Stimulated activated CD4-positive, alpha-beta T cell treated with anti-CD3 and anti-CD28 coated beads, Interleukin-12 subunit alpha, Interleukin-12 subunit beta, amount 100 ng/mL, for 48 hours (primary cell): ENCODE measurements around the gene NLGN1.

Experiments used
- DNase-seq, 3 donors: peaks; one replicate each; pipeline ENCODE4 v3.0.0-alpha.2; 2020; ENCODE audit warnings: low read depth in 2 of 3, low spot score in 1 of 3

The NLGN1 gene

GRCh38 chr3:174255454-174255853 lies 857.9 kb downstream of the NLGN1 start:
- no peak for DNase-seq

GRCh38 chr3:174266476-174266875 lies 868.9 kb downstream of the NLGN1 start:
- DNase-seq = no peak

GRCh38 chr3:174268061-174268460 lies 870.5 kb downstream of the NLGN1 start:
- DNase-seq = no peak

- DNase-seq = no peak
Observed at GRCh38 chr3:174268586-174268985, 871.0 kb downstream of the NLGN1 start.

GRCh38 chr3:174270841-174271240 lies 873.3 kb downstream of the NLGN1 start:
- DNase-seq = no peak

- no peak for DNase-seq
Observed at GRCh38 chr3:174275336-174275735, 877.8 kb downstream of the NLGN1 start.

GRCh38 chr3:174276826-174277225 lies 879.3 kb downstream of the NLGN1 start:
- no peak for DNase-seq

GRCh38 chr3:174278094-174278493 lies 880.5 kb downstream of the NLGN1 start:
- DNase-seq = no peak

GRCh38 chr3:174280186-174280585 lies 882.6 kb downstream of the NLGN1 start:
- no peak for DNase-seq

GRCh38 chr3:174285242-174285864 lies 887.8 kb downstream of the NLGN1 start:
- no peak for DNase-seq

GRCh38 chr3:174287705-174288104 lies 890.2 kb downstream of the NLGN1 start:
- DNase-seq = no peak

- no peak for DNase-seq
Observed at GRCh38 chr3:174294616-174295015, 897.1 kb downstream of the NLGN1 start.

- no peak for DNase-seq
Observed at GRCh38 chr3:174295306-174296092, 898.0 kb downstream of the NLGN1 start.

GRCh38 chr3:174302746-174303315 lies 905.3 kb downstream of the NLGN1 start:
- DNase-seq = no peak

- DNase-seq = no peak
Observed at GRCh38 chr3:174303907-174304560, 906.5 kb downstream of the NLGN1 start.

GRCh38 chr3:174308736-174309135 lies 911.2 kb downstream of the NLGN1 start:
- no peak for DNase-seq

- DNase-seq = no peak
Observed at GRCh38 chr3:174310475-174310983, 913.0 kb downstream of the NLGN1 start.

GRCh38 chr3:174315225-174315624 lies 917.7 kb downstream of the NLGN1 start:
- DNase-seq = no peak

GRCh38 chr3:174317005-174317404 lies 919.5 kb downstream of the NLGN1 start:
- DNase-seq = no peak

GRCh38 chr3:174318181-174318580 lies 920.6 kb downstream of the NLGN1 start:
- DNase-seq = no peak

GRCh38 chr3:174321548-174321947 lies 924.0 kb downstream of the NLGN1 start:
- no peak for DNase-seq

GRCh38 chr3:174322789-174323188 lies 925.2 kb downstream of the NLGN1 start:
- DNase-seq = no peak
